VCaP (cell line): ENCODE results near the gene SMYD3.

ENCODE experiments used
- H3K27ac ChIP-seq: fragments of 450-650 bp; 2 replicates; pipeline ENCODE4 v1.5.1; 2017
- CTCF ChIP-seq: fragments of 450-650 bp; conservative IDR thresholded peaks from 2 replicates; pipeline ENCODE4 v1.5.1; 2017; ENCODE audit warnings: mild to moderate bottlenecking, moderate library complexity

The SMYD3 gene

DNA sequence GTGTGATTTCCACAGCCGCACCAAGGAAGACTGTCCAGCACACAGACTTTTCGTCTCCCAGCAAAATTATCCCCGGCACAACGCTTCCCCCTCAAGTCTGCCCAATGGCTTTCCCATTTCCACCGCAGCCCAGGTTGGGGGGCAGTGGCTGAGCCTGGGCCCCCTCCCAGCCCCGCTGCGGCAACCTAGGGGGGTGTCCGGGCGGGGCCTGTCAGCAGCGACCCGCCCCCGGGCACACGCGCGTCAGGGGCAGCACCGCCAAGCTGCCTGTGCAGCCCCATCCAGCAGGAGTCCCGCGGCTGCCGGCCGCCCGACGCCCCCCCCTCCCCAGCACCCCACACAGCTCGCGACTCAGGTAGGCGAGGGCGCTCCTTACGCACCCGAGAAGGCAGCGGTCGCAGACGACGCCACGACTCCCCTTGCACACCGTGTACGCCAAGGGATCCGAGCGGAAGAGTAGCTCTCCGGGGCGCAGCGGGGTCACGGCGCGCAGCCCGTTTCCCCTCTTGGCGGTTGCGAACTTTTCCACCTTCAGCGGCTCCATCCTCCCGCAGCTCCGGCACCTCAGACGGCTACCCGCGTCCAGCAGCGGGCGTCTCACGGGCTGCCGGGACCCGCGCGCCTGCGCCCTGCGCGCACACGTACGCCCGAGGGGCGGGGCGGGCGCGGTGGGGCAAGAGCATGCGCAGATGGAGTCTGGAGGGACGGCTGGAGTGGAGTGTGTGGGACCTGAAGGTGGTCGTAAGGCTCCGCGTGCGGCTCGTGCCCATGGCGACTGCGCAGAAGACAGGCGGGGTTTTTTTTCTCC lies at the start of gene SMYD3:
Gene SMYD3, minus strand, starts transcription at position 606 of the 808 bp plus-strand sequence.
- peak; percentile 31 for TF ChIP-seq CTCF
- peak within 1 kb of the TSS; percentile 92 for H3K27ac ChIP-seq

- no peak for TF ChIP-seq CTCF
- H3K27ac ChIP-seq = no peak overlapping the region
Measured at GRCh38 chr1:246554201-246554600, 47.1 kb upstream of the SMYD3 start.

GRCh38 chr1:246552110-246552509 lies 45.0 kb upstream of the SMYD3 start:
- peak overlapping the region; percentile 31; the same call in 1 of the 2 replicates for H3K27ac ChIP-seq
- TF ChIP-seq CTCF = no peak

- TF ChIP-seq CTCF = no peak
- H3K27ac ChIP-seq = no peak overlapping the region
Measured at GRCh38 chr1:246550402-246550801, 43.3 kb upstream of the SMYD3 start.

GRCh38 chr1:246549665-246550064 lies 42.6 kb upstream of the SMYD3 start:
- no peak for TF ChIP-seq CTCF
- no peak overlapping the region for H3K27ac ChIP-seq

- no peak overlapping the region for H3K27ac ChIP-seq
- TF ChIP-seq CTCF = no peak
Measured at GRCh38 chr1:246544001-246544400, 36.9 kb upstream of the SMYD3 start.

- H3K27ac ChIP-seq = no peak overlapping the region
- TF ChIP-seq CTCF = no peak
Measured at GRCh38 chr1:246540738-246541491, 33.8 kb upstream of the SMYD3 start.
